HG03460 (cell line): ENCODE measurements around the gene SIK2.
"Not testable (repeated sequence)": the region's sequence is repeated elsewhere in the genome, so short reads cannot be mapped to it uniquely, and the experiment has no call there.

Experiments used
- ATAC-seq: cut with Tn5 transposase; IDR thresholded peaks from one replicate; pipeline ENCODE4 v1.9.1; 2021; ENCODE audit not compliant: unreplicated experiment

Gene SIK2

GRCh38 chr11:111654601-111655000 is 52.4 kb downstream of the SIK2 start:
- ATAC-seq: no peak

- no peak for ATAC-seq
Observed at GRCh38 chr11:111655924-111656323, 53.7 kb downstream of the SIK2 start.

GRCh38 chr11:111657905-111658304 is 55.7 kb downstream of the SIK2 start:
- ATAC-seq: not testable (repeated sequence)

GRCh38 chr11:111658493-111658892 is 56.2 kb downstream of the SIK2 start:
- not testable (repeated sequence) for ATAC-seq

- ATAC-seq: no peak
Observed at GRCh38 chr11:111659201-111660115, 57.2 kb downstream of the SIK2 start.

GRCh38 chr11:111660822-111661221 is 58.6 kb downstream of the SIK2 start:
- ATAC-seq: no peak

GRCh38 chr11:111663820-111664219 is 61.6 kb downstream of the SIK2 start:
- no peak for ATAC-seq

- no peak for ATAC-seq
Observed at GRCh38 chr11:111665777-111666176, 63.5 kb downstream of the SIK2 start.

- ATAC-seq: no peak
Observed at GRCh38 chr11:111668980-111669379, 66.7 kb downstream of the SIK2 start.

GRCh38 chr11:111671383-111671782 is 69.1 kb downstream of the SIK2 start:
- ATAC-seq: no peak

GRCh38 chr11:111672949-111673348 is 70.7 kb downstream of the SIK2 start:
- no peak for ATAC-seq

GRCh38 chr11:111674941-111675340 is 72.7 kb downstream of the SIK2 start:
- no peak for ATAC-seq

- ATAC-seq: no peak
Observed at GRCh38 chr11:111675891-111676290, 73.6 kb downstream of the SIK2 start.

- ATAC-seq: no peak
Observed at GRCh38 chr11:111676878-111677585, 74.8 kb downstream of the SIK2 start.

GRCh38 chr11:111680486-111681175 is 78.4 kb downstream of the SIK2 start:
- no peak for ATAC-seq

- no peak for ATAC-seq
Observed at GRCh38 chr11:111683806-111684205, 81.6 kb downstream of the SIK2 start.

- no peak for ATAC-seq
Observed at GRCh38 chr11:111684251-111684650, 82.0 kb downstream of the SIK2 start.

GRCh38 chr11:111688013-111688412 is 85.8 kb downstream of the SIK2 start:
- no peak for ATAC-seq

GRCh38 chr11:111691176-111691575 is 88.9 kb downstream of the SIK2 start:
- ATAC-seq: no peak

GRCh38 chr11:111691741-111692140 is 89.5 kb downstream of the SIK2 start:
- ATAC-seq: no peak

- ATAC-seq: no peak
Observed at GRCh38 chr11:111693224-111693937, 91.1 kb downstream of the SIK2 start.
